A549 (cell line): ENCODE data around the gene CD5L. TPM values are rescaled to one million over a fixed set of nuclear protein-coding genes. Genes with fewer than 3 reads are reported as not detected.

Experiments
- ATAC-seq, 2 experiments: fragments of 200-7000 bp in 1 of 2; fragments of >200 bp in 1 of 2; cut with Nextera tagmentation in 1 of 2; cut with Tn5 transposase in 1 of 2; 3 replicates each; pipeline versions ENCODE4 v1.8.0 to v1.9.1; 2018 to 2020; ENCODE audit warnings: mild to moderate bottlenecking in 1 of 2, moderate library complexity in 1 of 2
- CTCF ChIA-PET: fragments of 300-600 bp; sonication (Branson Sonifier 250); formaldehyde crosslinking; extraction: SDS; loops from one replicate; lab custom pipeline; 2021; ENCODE audit warnings: antibody characterized with exemption, inconsistent platforms; lab: Yijun Ruan, JAX
- POLR2A ChIA-PET: fragments of 350-600 bp; formaldehyde crosslinking; extraction: SDS; loops from one replicate; lab custom pipeline; 2021; ENCODE audit warnings: antibody characterized with exemption, inconsistent platforms; lab: Yijun Ruan, JAX
- DNase-seq, 2 experiments: peaks; one replicate each; pipeline versions ENCODE4 v3.0.0 to v3.0.0-alpha.2; 2011 to 2016; ENCODE audit warnings: low read depth in 1 of 2, low spot score in 1 of 2
- FAIRE-seq: peaks from 2 replicates; lab custom pipeline; 2011; peaks lifted over from hg19 to GRCh38; lab: Jason Lieb, UNC
- H3K27ac ChIP-seq, 2 experiments: fragments of >200 bp; sonication (Bioruptor Twin); formaldehyde crosslinking; 3 replicates each; pipeline ENCODE4 v1.5.1; 2016 to 2017
- H3K4me1 ChIP-seq: fragments of >200 bp; sonication (Bioruptor Twin); formaldehyde crosslinking; 3 replicates; pipeline ENCODE4 v1.6.1; 2016
- H3K4me2 ChIP-seq: fragments of >200 bp; sonication (Bioruptor Twin); formaldehyde crosslinking; 3 replicates; pipeline ENCODE4 v1.6.1; 2016
- H3K4me3 ChIP-seq: fragments of >200 bp; sonication (Bioruptor Twin); formaldehyde crosslinking; 3 replicates; pipeline ENCODE4 v1.5.1; 2016
- H3K9me3 ChIP-seq: fragments of >200 bp; sonication (Bioruptor Twin); formaldehyde crosslinking; 3 replicates; pipeline ENCODE4 v1.6.1; 2016
- CBX2 ChIP-seq: fragments of 200-600 bp; sonication (generic); IDR thresholded peaks from 2 replicates; pipeline ENCODE4 v1.6.1; 2016; ENCODE audit warnings: low read depth, mild to moderate bottlenecking, borderline replicate concordance
- CEBPB ChIP-seq, 2 experiments: fragments of >200 bp in 1 of 2; sonication (Bioruptor Twin) in 1 of 2; formaldehyde crosslinking in 1 of 2; IDR thresholded peaks; 2 replicates each; pipeline ENCODE4 v1.6.1; 2012 to 2016
- CHD2 ChIP-seq: fragments of 150-350 bp; IDR thresholded peaks from 2 replicates; pipeline ENCODE4 v1.6.1; 2014; ENCODE audit warnings: low read length; ENCODE audit not compliant: partially characterized antibody
- EP300 ChIP-seq, 2 experiments: fragments of >200 bp; sonication (Bioruptor Twin); formaldehyde crosslinking; IDR thresholded peaks; 2 replicates in 1 of 2; 3 replicates in 1 of 2; pipeline ENCODE4 v1.6.1; 2016 to 2017
- HEYL ChIP-seq: fragments of 250-450 bp; sonication (Bioruptor Pico); IDR thresholded peaks from 2 replicates; pipeline ENCODE4 v1.8.0; 2021; ENCODE audit warnings: mild to moderate bottlenecking, moderate library complexity
- HOXB5 ChIP-seq: fragments of 250-450 bp; sonication (Bioruptor Pico); IDR thresholded peaks from 2 replicates; pipeline ENCODE4 v1.5.0; 2020; ENCODE audit warnings: mild to moderate bottlenecking, moderate library complexity
- JUN ChIP-seq, 2 experiments: fragments of >200 bp; sonication (Bioruptor Twin); formaldehyde crosslinking; IDR thresholded peaks; 2 replicates in 1 of 2; 3 replicates in 1 of 2; pipeline ENCODE4 v1.6.1; 2016 to 2017
- KDM1A ChIP-seq: fragments of 200-600 bp; sonication (generic); IDR thresholded peaks from 2 replicates; pipeline ENCODE4 v1.6.1; 2016; ENCODE audit warnings: low read depth, mild to moderate bottlenecking
- KDM5A ChIP-seq: fragments of 200-600 bp; sonication (generic); IDR thresholded peaks from 2 replicates; pipeline ENCODE4 v1.6.1; 2016; ENCODE audit warnings: antibody characterized with exemption, mild to moderate bottlenecking
- MAFK ChIP-seq: fragments of 450-650 bp; IDR thresholded peaks from 2 replicates; pipeline ENCODE4 v1.6.1; 2014; ENCODE audit not compliant: partially characterized antibody
- MYC ChIP-seq: IDR thresholded peaks from 2 replicates; pipeline ENCODE4 v1.6.1; 2012; ENCODE audit warnings: mild to moderate bottlenecking, inconsistent platforms, low read length, improper control_type of control experiment, borderline replicate concordance
- NFE2L2 ChIP-seq: fragments of 150-350 bp; conservative IDR thresholded peaks from 2 replicates; pipeline ENCODE4 v1.6.1; 2014; ENCODE audit warnings: low read length
- NPAS2 ChIP-seq: fragments of 250-450 bp; sonication (Bioruptor Pico); IDR thresholded peaks from 2 replicates; pipeline ENCODE4 v1.8.0; 2022; ENCODE audit warnings: mild to moderate bottlenecking, moderate library complexity, borderline replicate concordance
- POLR2A ChIP-seq: IDR thresholded peaks from 2 replicates; pipeline ENCODE4 v1.6.1; 2012; ENCODE audit warnings: mild to moderate bottlenecking, low read length
- RARB ChIP-seq: fragments of 250-450 bp; sonication (Bioruptor Pico); IDR thresholded peaks from 2 replicates; pipeline ENCODE4 v1.8.0; 2021; ENCODE audit warnings: mild to moderate bottlenecking, moderate library complexity
- RNF2 ChIP-seq: fragments of 200-600 bp; sonication (generic); IDR thresholded peaks from 2 replicates; pipeline ENCODE4 v1.6.1; 2016; ENCODE audit warnings: low read depth, mild to moderate bottlenecking, antibody characterized with exemption, moderate library complexity, borderline replicate concordance
- SMC3 ChIP-seq: fragments of >200 bp; sonication (Bioruptor Twin); formaldehyde crosslinking; IDR thresholded peaks from 3 replicates; pipeline ENCODE4 v1.6.1; 2018; ENCODE audit warnings: inconsistent platforms
- SREBF2 ChIP-seq: fragments of 450-650 bp; IDR thresholded peaks from 2 replicates; pipeline ENCODE4 v1.6.1; 2014; ENCODE audit warnings: mild to moderate bottlenecking, moderate library complexity
- ZNF302 ChIP-seq: fragments of 250-450 bp; sonication (Bioruptor Pico); IDR thresholded peaks from 2 replicates; pipeline ENCODE4 v1.9.0; 2021; ENCODE audit warnings: inconsistent platforms, mild to moderate bottlenecking, moderate library complexity
- ZSCAN20 ChIP-seq: fragments of 250-450 bp; sonication (Bioruptor Pico); IDR thresholded peaks from 2 replicates; pipeline ENCODE4 v1.8.0; 2022; ENCODE audit warnings: mild to moderate bottlenecking, moderate library complexity
- WGBS: methylation state at CpG from one replicate; pipeline ENCODE4 v1.1.6; 2017; ENCODE audit errors: missing lambda C conversion rate; 5-methylcytosine and 5-hydroxymethylcytosine counted together
- polyA plus RNA-seq, 4 experiments: library from polyadenylated mRNA; depleted of rRNA in 3 of 4; stranded (reverse); fragments of >200 nt; fragmentation: RNase III in 1 of 4; extraction: RNeasy Plus Mini Kit Qiagen cat#74134 plus additional on column Dnase treatment in 1 of 4; gene quantifications; 2 replicates in 3 of 4; 3 replicates in 1 of 4; pipeline ENCODE4 v1.2.3, GENCODE V29; 2011 to 2017
- TF ChIP-seq, protein P1 (sequence below): IDR thresholded peaks from 2 replicates; pipeline ENCODE4 v1.6.1; 2012; ENCODE audit warnings: low read depth, borderline replicate concordance
- TF ChIP-seq, protein P2 (sequence below): fragments of >200 bp; sonication (Bioruptor Twin); formaldehyde crosslinking; IDR thresholded peaks from 3 replicates; pipeline ENCODE4 v1.5.1; 2016
- TF ChIP-seq, protein P3 (sequence below): fragments of 250-450 bp; sonication (Bioruptor Pico); IDR thresholded peaks from 2 replicates; pipeline ENCODE4 v1.5.0; 2021; ENCODE audit warnings: mild to moderate bottlenecking, moderate library complexity, borderline replicate concordance
- TF ChIP-seq, protein P4 (sequence below): fragments of >200 bp; sonication (Bioruptor Twin); formaldehyde crosslinking; IDR thresholded peaks from 2 replicates; pipeline ENCODE4 v1.6.1; 2016
- TF ChIP-seq, protein P5 (sequence below): fragments of 450-650 bp; IDR thresholded peaks from 2 replicates; pipeline ENCODE4 v1.6.1; 2014; ENCODE audit warnings: antibody characterized with exemption

Gene CD5L
- polyA plus RNA-seq, 2 of the 4 experiments (the other 2 are of a cell fraction) = not detected

DNA sequence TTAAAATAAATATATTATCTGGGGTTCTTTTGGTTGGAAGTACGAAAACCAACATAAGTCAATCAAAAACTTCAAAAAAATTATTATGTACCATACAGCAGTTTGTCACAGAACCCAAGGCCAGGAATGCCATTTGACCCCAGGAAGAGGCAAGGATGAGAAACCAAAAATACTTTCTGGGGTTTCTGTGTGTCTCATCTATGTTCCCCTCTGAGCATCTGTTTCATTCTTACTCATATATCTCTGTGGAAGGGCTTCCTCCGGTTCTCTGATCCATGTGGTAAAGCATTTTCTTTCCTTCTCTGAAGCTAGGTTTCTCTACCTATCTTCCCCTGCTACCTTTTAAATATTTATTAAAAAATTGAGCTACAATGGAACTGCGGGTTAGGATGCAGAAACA is 11.9 kb downstream of the CD5L start:
- CTCF ChIA-PET = no interaction called here
- H3K4me3 ChIP-seq = no peak overlapping the region
- no peak overlapping the region for H3K27ac ChIP-seq
- no peak for TF ChIP-seq KDM5A
- no peak for TF ChIP-seq HOXB5
- TF ChIP-seq RARB (CRISPR knock-in tag) = no peak
- TF ChIP-seq, protein P1, sequence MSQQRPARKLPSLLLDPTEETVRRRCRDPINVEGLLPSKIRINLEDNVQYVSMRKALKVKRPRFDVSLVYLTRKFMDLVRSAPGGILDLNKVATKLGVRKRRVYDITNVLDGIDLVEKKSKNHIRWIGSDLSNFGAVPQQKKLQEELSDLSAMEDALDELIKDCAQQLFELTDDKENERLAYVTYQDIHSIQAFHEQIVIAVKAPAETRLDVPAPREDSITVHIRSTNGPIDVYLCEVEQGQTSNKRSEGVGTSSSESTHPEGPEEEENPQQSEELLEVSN = no peak
- no peak for TF ChIP-seq EP300 (IDR thresholded peaks at IDR 0.05)
- no peak for TF ChIP-seq POLR2A
- TF ChIP-seq, protein P2, sequence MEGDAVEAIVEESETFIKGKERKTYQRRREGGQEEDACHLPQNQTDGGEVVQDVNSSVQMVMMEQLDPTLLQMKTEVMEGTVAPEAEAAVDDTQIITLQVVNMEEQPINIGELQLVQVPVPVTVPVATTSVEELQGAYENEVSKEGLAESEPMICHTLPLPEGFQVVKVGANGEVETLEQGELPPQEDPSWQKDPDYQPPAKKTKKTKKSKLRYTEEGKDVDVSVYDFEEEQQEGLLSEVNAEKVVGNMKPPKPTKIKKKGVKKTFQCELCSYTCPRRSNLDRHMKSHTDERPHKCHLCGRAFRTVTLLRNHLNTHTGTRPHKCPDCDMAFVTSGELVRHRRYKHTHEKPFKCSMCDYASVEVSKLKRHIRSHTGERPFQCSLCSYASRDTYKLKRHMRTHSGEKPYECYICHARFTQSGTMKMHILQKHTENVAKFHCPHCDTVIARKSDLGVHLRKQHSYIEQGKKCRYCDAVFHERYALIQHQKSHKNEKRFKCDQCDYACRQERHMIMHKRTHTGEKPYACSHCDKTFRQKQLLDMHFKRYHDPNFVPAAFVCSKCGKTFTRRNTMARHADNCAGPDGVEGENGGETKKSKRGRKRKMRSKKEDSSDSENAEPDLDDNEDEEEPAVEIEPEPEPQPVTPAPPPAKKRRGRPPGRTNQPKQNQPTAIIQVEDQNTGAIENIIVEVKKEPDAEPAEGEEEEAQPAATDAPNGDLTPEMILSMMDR = no peak
- TF ChIP-seq CHD2 = no peak
- no peak for TF ChIP-seq JUN (IDR thresholded peaks at IDR 0.05)
- TF ChIP-seq CEBPB (IDR thresholded peaks at IDR 0.05) = no peak
- no peak for TF ChIP-seq HEYL
- TF ChIP-seq CBX2 = no peak
- TF ChIP-seq ZSCAN20 (CRISPR knock-in tag) = no peak
- TF ChIP-seq, protein P3, sequence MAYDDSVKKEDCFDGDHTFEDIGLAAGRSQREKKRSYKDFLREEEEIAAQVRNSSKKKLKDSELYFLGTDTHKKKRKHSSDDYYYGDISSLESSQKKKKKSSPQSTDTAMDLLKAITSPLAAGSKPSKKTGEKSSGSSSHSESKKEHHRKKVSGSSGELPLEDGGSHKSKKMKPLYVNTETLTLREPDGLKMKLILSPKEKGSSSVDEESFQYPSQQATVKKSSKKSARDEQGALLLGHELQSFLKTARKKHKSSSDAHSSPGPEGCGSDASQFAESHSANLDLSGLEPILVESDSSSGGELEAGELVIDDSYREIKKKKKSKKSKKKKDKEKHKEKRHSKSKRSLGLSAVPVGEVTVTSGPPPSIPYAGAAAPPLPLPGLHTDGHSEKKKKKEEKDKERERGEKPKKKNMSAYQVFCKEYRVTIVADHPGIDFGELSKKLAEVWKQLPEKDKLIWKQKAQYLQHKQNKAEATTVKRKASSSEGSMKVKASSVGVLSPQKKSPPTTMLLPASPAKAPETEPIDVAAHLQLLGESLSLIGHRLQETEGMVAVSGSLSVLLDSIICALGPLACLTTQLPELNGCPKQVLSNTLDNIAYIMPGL (CRISPR knock-in tag) = no peak
- TF ChIP-seq MAFK = no peak
- TF ChIP-seq MYC = no peak
- no peak for TF ChIP-seq NFE2L2
- no peak for TF ChIP-seq KDM1A
- TF ChIP-seq, all 56 proteins: peak for 0
- 0% methylated on average over 3 of the region's 3 CpGs for WGBS
- Histone ChIP-seq H3K4me1 (no peaks in the 10 kb centered on the region), H3K4me2 (no peak overlapping the region), H3K9me3 (no peaks in the 10 kb centered on the region)
- no peak for ATAC-seq
- FAIRE-seq = no peak
- DNase-seq = no peak
- POLR2A ChIA-PET = no interaction called here

DNA sequence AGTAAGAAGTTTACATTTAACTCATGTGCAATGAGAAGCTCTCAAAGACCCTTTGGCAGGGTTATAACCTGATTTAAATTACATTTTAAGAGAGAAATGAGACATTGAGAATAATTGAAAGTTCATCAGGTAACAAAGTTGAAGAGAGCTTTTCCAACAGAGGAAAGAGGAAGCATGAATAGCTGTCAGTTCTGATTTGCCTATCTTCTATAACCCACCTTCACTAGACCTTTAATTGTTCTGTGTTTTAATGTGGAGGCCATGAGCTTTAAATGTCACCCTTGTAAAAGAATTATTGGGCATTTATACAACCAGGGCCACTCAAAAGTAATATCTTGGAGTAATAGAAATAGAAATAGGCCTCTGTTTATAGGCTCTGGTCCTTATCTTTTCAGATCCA is 12.4 kb downstream of the CD5L start:
- Histone ChIP-seq H3K4me1 (no peaks in the 10 kb centered on the region), H3K4me3 (no peak overlapping the region), H3K9me3 (no peaks in the 10 kb centered on the region), H3K27ac (no peak overlapping the region)
- POLR2A ChIA-PET = no interaction called here
- FAIRE-seq (no peak), ATAC-seq (no peak)
- CTCF ChIA-PET = no interaction called here
- TF ChIP-seq NPAS2 (CRISPR knock-in tag) (no peak), RNF2 (no peak), ZNF302 (CRISPR knock-in tag) (no peak), CBX2 (no peak), SREBF2 (no peak), SMC3 (no peak), ZSCAN20 (CRISPR knock-in tag) (no peak), HEYL (no peak)
- TF ChIP-seq, protein P4, sequence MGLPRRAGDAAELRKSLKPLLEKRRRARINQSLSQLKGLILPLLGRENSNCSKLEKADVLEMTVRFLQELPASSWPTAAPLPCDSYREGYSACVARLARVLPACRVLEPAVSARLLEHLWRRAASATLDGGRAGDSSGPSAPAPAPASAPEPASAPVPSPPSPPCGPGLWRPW = no peak
- TF ChIP-seq, protein P5, sequence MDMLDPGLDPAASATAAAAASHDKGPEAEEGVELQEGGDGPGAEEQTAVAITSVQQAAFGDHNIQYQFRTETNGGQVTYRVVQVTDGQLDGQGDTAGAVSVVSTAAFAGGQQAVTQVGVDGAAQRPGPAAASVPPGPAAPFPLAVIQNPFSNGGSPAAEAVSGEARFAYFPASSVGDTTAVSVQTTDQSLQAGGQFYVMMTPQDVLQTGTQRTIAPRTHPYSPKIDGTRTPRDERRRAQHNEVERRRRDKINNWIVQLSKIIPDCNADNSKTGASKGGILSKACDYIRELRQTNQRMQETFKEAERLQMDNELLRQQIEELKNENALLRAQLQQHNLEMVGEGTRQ = no peak
- TF ChIP-seq, all 56 proteins: peak for 0
- H3K4me2 ChIP-seq = no peak overlapping the region
- DNase-seq = no peak
